Mononuclear cell (primary cell): ENCODE data around the gene AGFG2. TPM values are rescaled to one million over a fixed set of nuclear protein-coding genes. Genes with fewer than 3 reads are reported as not detected.
A peak's percentile ranks its signal among the peaks of the same experiment; 100 is the strongest.
"Not testable (repeated sequence)": the region's sequence is repeated elsewhere in the genome, so short reads cannot be mapped to it uniquely, and the experiment has no call there.

Source experiments
- H3K27me3 ChIP-seq: 2 replicates; pipeline ENCODE4 v1.6.0; 2011; ENCODE audit warnings: low read length, control low read depth; ENCODE audit not compliant: insufficient read depth
- H3K4me1 ChIP-seq: 2 replicates; pipeline ENCODE4 v1.5.1; 2011; ENCODE audit warnings: mild to moderate bottlenecking, low read length, control low read depth; ENCODE audit not compliant: insufficient read depth
- H3K4me3 ChIP-seq: 2 replicates; pipeline ENCODE4 v1.5.1; 2011; ENCODE audit warnings: mild to moderate bottlenecking, low read length, moderate library complexity
- H3K9me3 ChIP-seq: 2 replicates; pipeline ENCODE4 v1.5.1; 2011; ENCODE audit warnings: low read depth, mild to moderate bottlenecking, control low read depth, low read length
- total RNA-seq: library from RNA; depleted of rRNA; stranded (reverse); fragments of >200 nt; gene quantifications from one replicate; pipeline ENCODE4 v1.2.3, GENCODE V29; 2012

The AGFG2 gene
- 3.4 TPM for total RNA-seq

GRCh38 chr7:100538654-100539435 lies at the start of gene AGFG2:
AGFG2 (plus strand) TSS chr7:100539203; CDS start chr7:100539347, 144 bp downstream.
- no peaks in the 10 kb centered on the region for H3K27me3 ChIP-seq
- H3K9me3 ChIP-seq: no peaks in the 10 kb centered on the region
- H3K4me3 ChIP-seq: peak within 1 kb of the TSS; percentile 57
- peaks cover 27% of the 10 kb centered on the region for H3K4me1 ChIP-seq

- no peaks in the 10 kb centered on the region for H3K9me3 ChIP-seq
- H3K27me3 ChIP-seq: peaks cover 16% of the 10 kb centered on the region
- peaks cover 13% of the 10 kb centered on the region for H3K4me1 ChIP-seq
- H3K4me3 ChIP-seq: no peak overlapping the region
Measured at GRCh38 chr7:100489824-100490223, 49.2 kb upstream of the AGFG2 start.

- Histone ChIP-seq H3K4me3 (no peak overlapping the region), H3K9me3 (no peaks in the 10 kb centered on the region), H3K27me3 (peaks cover 16% of the 10 kb centered on the region), H3K4me1 (peaks cover 13% of the 10 kb centered on the region)
Measured at GRCh38 chr7:100490483-100491191, 48.4 kb upstream of the AGFG2 start.

GRCh38 chr7:100491192-100491578 lies 47.8 kb upstream of the AGFG2 start:
- Histone ChIP-seq H3K4me3 (no peak overlapping the region), H3K27me3 (peaks cover 16% of the 10 kb centered on the region), H3K9me3 (no peaks in the 10 kb centered on the region), H3K4me1 (peaks cover 13% of the 10 kb centered on the region)

- peaks cover 13% of the 10 kb centered on the region for H3K4me1 ChIP-seq
- H3K27me3 ChIP-seq: peaks cover 16% of the 10 kb centered on the region
- no peak overlapping the region for H3K4me3 ChIP-seq
- H3K9me3 ChIP-seq: no peaks in the 10 kb centered on the region
Measured at GRCh38 chr7:100492738-100493475, 46.1 kb upstream of the AGFG2 start.

- Histone ChIP-seq H3K4me1 (peaks cover 13% of the 10 kb centered on the region), H3K9me3 (no peaks in the 10 kb centered on the region), H3K4me3 (no peak overlapping the region), H3K27me3 (peaks cover 16% of the 10 kb centered on the region)
Measured at GRCh38 chr7:100493476-100494264, 45.3 kb upstream of the AGFG2 start.

- Histone ChIP-seq H3K4me3 (no peak overlapping the region), H3K9me3 (no peaks in the 10 kb centered on the region)
Measured at GRCh38 chr7:100496509-100496908, 42.5 kb upstream of the AGFG2 start.

GRCh38 chr7:100500743-100501142 lies 38.3 kb upstream of the AGFG2 start:
- H3K27me3 ChIP-seq, H3K4me1 ChIP-seq, H3K9me3 ChIP-seq, H3K4me3 ChIP-seq: not testable (repeated sequence)

More at GRCh38 chr7:100496509-100496908, 42.5 kb upstream of the AGFG2 start:
- Histone ChIP-seq H3K27me3 (peaks cover 16% of the 10 kb centered on the region), H3K4me1 (peaks cover 13% of the 10 kb centered on the region)

GRCh38 chr7:100504031-100504430 lies 35.0 kb upstream of the AGFG2 start:
- not testable (repeated sequence) for H3K9me3 ChIP-seq, H3K27me3 ChIP-seq, H3K4me1 ChIP-seq, H3K4me3 ChIP-seq

GRCh38 chr7:100504887-100505611 lies 34.0 kb upstream of the AGFG2 start:
- H3K27me3 ChIP-seq: no peaks in the 10 kb centered on the region
- no peak overlapping the region for H3K4me3 ChIP-seq
- no peaks in the 10 kb centered on the region for H3K9me3 ChIP-seq
- H3K4me1 ChIP-seq: no peaks in the 10 kb centered on the region

GRCh38 chr7:100506356-100506923 lies 32.6 kb upstream of the AGFG2 start:
- H3K27me3 ChIP-seq: no peaks in the 10 kb centered on the region
- no peaks in the 10 kb centered on the region for H3K9me3 ChIP-seq
- no peak overlapping the region for H3K4me3 ChIP-seq
- H3K4me1 ChIP-seq: no peaks in the 10 kb centered on the region

GRCh38 chr7:100509231-100509630 lies 29.8 kb upstream of the AGFG2 start:
- Histone ChIP-seq H3K4me1 (no peaks in the 10 kb centered on the region), H3K4me3 (no peak overlapping the region), H3K9me3 (no peaks in the 10 kb centered on the region), H3K27me3 (no peaks in the 10 kb centered on the region)

- H3K4me1 ChIP-seq: peaks cover 8% of the 10 kb centered on the region
- H3K27me3 ChIP-seq: no peaks in the 10 kb centered on the region
- no peak overlapping the region for H3K4me3 ChIP-seq
- no peaks in the 10 kb centered on the region for H3K9me3 ChIP-seq
Measured at GRCh38 chr7:100510437-100511239, 28.4 kb upstream of the AGFG2 start.
